WTC11 (cell line): ENCODE results near the gene SCIN. TPM values are rescaled to one million over a fixed set of nuclear protein-coding genes. Genes with fewer than 3 reads are reported as not detected.

Experiments
- ATAC-seq: fragments of 200-7000 bp; cut with Tn5 transposase; 2 replicates; pipeline ENCODE4 v1.10.0; 2021; ENCODE audit warnings: mild to moderate bottlenecking, moderate library complexity
- CTCF ChIA-PET: fragments of 300-600 bp; sonication (Branson Sonifier 250); formaldehyde crosslinking; loops from one replicate; lab custom pipeline; 2021; ENCODE audit warnings: antibody characterized with exemption; lab: Charles Lee
- POLR2A ChIA-PET: fragments of 350-600 bp; sonication (Branson Sonifier 250); formaldehyde crosslinking; loops from one replicate; lab custom pipeline; 2021; ENCODE audit warnings: antibody characterized with exemption; lab: Charles Lee
- DNase-seq: peaks from one replicate; pipeline ENCODE4 v3.0.0; 2021; ENCODE audit warnings: low spot score
- H3K27ac Mint-ChIP-seq: 2 replicates; pipeline ENCODE4 v1.8.0; 2021; ENCODE audit warnings: mixed read lengths
- H3K27me3 Mint-ChIP-seq: 2 replicates; pipeline ENCODE4 v1.8.0; 2021; ENCODE audit warnings: low read depth, mild to moderate bottlenecking, moderate library complexity, mixed read lengths
- H3K36me3 Mint-ChIP-seq: 2 replicates; pipeline ENCODE4 v1.8.0; 2021; ENCODE audit warnings: mixed read lengths
- H3K4me1 Mint-ChIP-seq: 2 replicates; pipeline ENCODE4 v1.8.0; 2022; ENCODE audit warnings: mixed read lengths
- H3K4me3 Mint-ChIP-seq: 2 replicates; pipeline ENCODE4 v1.8.0; 2021; ENCODE audit warnings: mild to moderate bottlenecking, moderate library complexity, mixed read lengths
- H3K9me3 Mint-ChIP-seq: 2 replicates; pipeline ENCODE4 v1.8.0; 2021; ENCODE audit warnings: mixed read lengths
- AR ChIP-seq: fragments of 250-450 bp; sonication (Bioruptor Pico); IDR thresholded peaks from 2 replicates; pipeline ENCODE4 v1.9.0; 2021; ENCODE audit warnings: mild to moderate bottlenecking
- ATF2 ChIP-seq: sonication (generic); formaldehyde crosslinking; IDR thresholded peaks from 2 replicates; pipeline ENCODE4 v1.8.1; 2022; ENCODE audit warnings: low read depth, missing genetic modification reagents, borderline replicate concordance
- ATF3 ChIP-seq: sonication (generic); formaldehyde crosslinking; conservative IDR thresholded peaks from 2 replicates; pipeline ENCODE4 v1.8.1; 2022; ENCODE audit warnings: mild to moderate bottlenecking, missing genetic modification reagents
- CBFB ChIP-seq: sonication (generic); formaldehyde crosslinking; IDR thresholded peaks from 2 replicates; pipeline ENCODE4 v1.8.1; 2022; ENCODE audit warnings: mild to moderate bottlenecking, low read depth, missing genetic modification reagents
- FOXJ3 ChIP-seq: sonication (generic); formaldehyde crosslinking; IDR thresholded peaks from 2 replicates; pipeline ENCODE4 v1.9.0; 2021; ENCODE audit warnings: missing genetic modification reagents, mild to moderate bottlenecking, borderline replicate concordance
- GABPB1 ChIP-seq: sonication (generic); formaldehyde crosslinking; IDR thresholded peaks from 2 replicates; pipeline ENCODE4 v1.8.1; 2023; ENCODE audit warnings: mild to moderate bottlenecking, missing genetic modification reagents
- MAX ChIP-seq: sonication (generic); formaldehyde crosslinking; IDR thresholded peaks from 2 replicates; pipeline ENCODE4 v1.8.0; 2022; ENCODE audit warnings: mild to moderate bottlenecking, missing genetic modification reagents
- NR2C2 ChIP-seq: sonication (generic); formaldehyde crosslinking; IDR thresholded peaks from 2 replicates; pipeline ENCODE4 v1.8.0; 2022; ENCODE audit warnings: mild to moderate bottlenecking, missing genetic modification reagents
- STAT6 ChIP-seq: sonication (generic); formaldehyde crosslinking; conservative IDR thresholded peaks from 2 replicates; pipeline ENCODE4 v1.8.1; 2023; ENCODE audit warnings: mild to moderate bottlenecking, low read depth, missing genetic modification reagents, moderate library complexity
- TCF7 ChIP-seq: sonication (generic); formaldehyde crosslinking; IDR thresholded peaks from 2 replicates; pipeline ENCODE4 v1.8.0; 2022; ENCODE audit warnings: mild to moderate bottlenecking, low read depth, missing genetic modification reagents, moderate library complexity
- TEAD4 ChIP-seq: sonication (generic); formaldehyde crosslinking; IDR thresholded peaks from 2 replicates; pipeline ENCODE4 v1.8.0; 2022; ENCODE audit warnings: mild to moderate bottlenecking, missing genetic modification reagents
- ZMAT4 ChIP-seq: fragments of 250-450 bp; sonication (Bioruptor Pico); IDR thresholded peaks from 2 replicates; pipeline ENCODE4 v1.9.0; 2021; ENCODE audit warnings: mild to moderate bottlenecking
- ZNF121 ChIP-seq: sonication (generic); formaldehyde crosslinking; IDR thresholded peaks from 2 replicates; pipeline ENCODE4 v1.8.0; 2023; ENCODE audit warnings: missing genetic modification reagents
- ZNF263 ChIP-seq: sonication (generic); formaldehyde crosslinking; IDR thresholded peaks from 2 replicates; pipeline ENCODE4 v1.8.1; 2022; ENCODE audit warnings: low read depth, mild to moderate bottlenecking, moderate library complexity, missing genetic modification reagents
- ZNF396 ChIP-seq: fragments of 250-450 bp; sonication (Bioruptor Pico); IDR thresholded peaks from 2 replicates; pipeline ENCODE4 v1.8.0; 2021; ENCODE audit warnings: mild to moderate bottlenecking, moderate library complexity, borderline replicate concordance
- ZNF425 ChIP-seq: fragments of 250-450 bp; sonication (Bioruptor Pico); conservative IDR thresholded peaks from 2 replicates; pipeline ENCODE4 v1.9.0; 2021; ENCODE audit warnings: mild to moderate bottlenecking
- ZNF512 ChIP-seq: sonication (generic); formaldehyde crosslinking; IDR thresholded peaks from 2 replicates; pipeline ENCODE4 v1.8.1; 2022; ENCODE audit warnings: missing genetic modification reagents, borderline replicate concordance
- total RNA-seq: library from RNA; stranded (reverse); gene quantifications from 3 replicates; pipeline ENCODE4 v1.2.3, GENCODE V29; 2021

SCIN gene
- total RNA-seq, 1 experiment from 2014 or later: 0.98 TPM

GRCh38 chr7:12695965-12696364 lies 125.4 kb downstream of the SCIN start:
- DNase-seq (no peak), ATAC-seq (no peak)
- Mint-ChIP-seq H3K9me3 (peaks cover 5% of the 10 kb centered on the region), H3K4me1 (peaks cover 21% of the 10 kb centered on the region), H3K27me3 (no peaks in the 10 kb centered on the region), H3K36me3 (peaks cover 11% of the 10 kb centered on the region; the same call in 1 of the 2 replicates), H3K27ac (no peak overlapping the region), H3K4me3 (no peak overlapping the region)
- ChIA-PET CTCF (interaction anchor here (0.6 to 2.9 kb wide), 2 partner anchors 9 to 216 kb away, joined by 3 to 13 read pairs; partner anchors contain the start of gene ARL4A), POLR2A (interaction anchor here (1.0 kb wide), 1 partner anchor 9 kb away, joined by 3 read pairs; no protein-coding TSS in a partner anchor)
- TF ChIP-seq ZNF263 (CRISPR knock-in tag): no peak
- TF ChIP-seq ZMAT4 (CRISPR knock-in tag): no peak
- no peak for TF ChIP-seq FOXJ3 (CRISPR knock-in tag)

GRCh38 chr7:12699299-12699698 lies 128.8 kb downstream of the SCIN start:
- ChIA-PET CTCF (interaction anchor here (3.4 kb wide), 1 partner anchor 13 kb away, joined by 16 read pairs; the partner anchor contains the start of gene ARL4A), POLR2A (no interaction called here)
- ATAC-seq (no peak), DNase-seq (no peak)
- peaks cover 16% of the 10 kb centered on the region for H3K4me1 Mint-ChIP-seq
- H3K9me3 Mint-ChIP-seq: peaks cover 24% of the 10 kb centered on the region
- TF ChIP-seq ZNF121 (CRISPR knock-in tag): no peak
- no peak for TF ChIP-seq CBFB (CRISPR knock-in tag)
- no peak for TF ChIP-seq ZNF396
- no peak for TF ChIP-seq MAX (CRISPR knock-in tag)
- TF ChIP-seq STAT6: no peak
- no peak for TF ChIP-seq GABPB1 (CRISPR knock-in tag)
- no peak for TF ChIP-seq ATF2 (CRISPR knock-in tag)
- TF ChIP-seq NR2C2 (CRISPR knock-in tag): no peak
- TF ChIP-seq TEAD4 (CRISPR knock-in tag): no peak
- TF ChIP-seq TCF7 (CRISPR knock-in tag): no peak
- TF ChIP-seq ZNF512 (CRISPR knock-in tag): no peak
- no peak for TF ChIP-seq ATF3
- no peak for TF ChIP-seq ZNF425 (CRISPR knock-in tag)
- TF ChIP-seq AR (CRISPR knock-in tag): no peak
- peaks cover 27% of the 10 kb centered on the region for H3K36me3 Mint-ChIP-seq
- H3K4me3 Mint-ChIP-seq: no peak overlapping the region
- no peak overlapping the region for H3K27ac Mint-ChIP-seq
- no peaks in the 10 kb centered on the region; the same call in 1 of the 2 replicates for H3K27me3 Mint-ChIP-seq
